Stomach (tissue), 4 donors: Measurements from ENCODE around the gene SCTR.

Experiments
- EP300 ChIP-seq: sonication (generic); formaldehyde crosslinking; IDR thresholded peaks from one replicate; pipeline ENCODE4 v1.6.1; 2017; ENCODE audit warnings: antibody characterized with exemption
- POLR2A ChIP-seq, 4 donors: fragments of 450-650 bp; IDR thresholded peaks; one replicate each; pipeline ENCODE4 v1.6.1; 2016; ENCODE audit warnings: antibody characterized with exemption in 4 of 4, control low read depth in 2 of 4, mild to moderate bottlenecking in 1 of 4, moderate library complexity in 1 of 4
- POLR2AphosphoS5 ChIP-seq, 3 donors: sonication (generic); formaldehyde crosslinking; IDR thresholded peaks; one replicate each; pipeline ENCODE4 v1.6.1; 2016; ENCODE audit warnings: antibody characterized with exemption in 3 of 3
- TF ChIP-seq, protein P1 (sequence below), 7 experiments: fragments of 450-650 bp in 4 of 7; fragments of 200-600 bp in 3 of 7; sonication (generic) in 3 of 7; IDR thresholded peaks; one replicate each; pipeline ENCODE4 v1.5.1; 2016 to 2019; ENCODE audit warnings: antibody characterized with exemption in 7 of 7, control low read depth in 2 of 7, mild to moderate bottlenecking in 1 of 7

DNA sequence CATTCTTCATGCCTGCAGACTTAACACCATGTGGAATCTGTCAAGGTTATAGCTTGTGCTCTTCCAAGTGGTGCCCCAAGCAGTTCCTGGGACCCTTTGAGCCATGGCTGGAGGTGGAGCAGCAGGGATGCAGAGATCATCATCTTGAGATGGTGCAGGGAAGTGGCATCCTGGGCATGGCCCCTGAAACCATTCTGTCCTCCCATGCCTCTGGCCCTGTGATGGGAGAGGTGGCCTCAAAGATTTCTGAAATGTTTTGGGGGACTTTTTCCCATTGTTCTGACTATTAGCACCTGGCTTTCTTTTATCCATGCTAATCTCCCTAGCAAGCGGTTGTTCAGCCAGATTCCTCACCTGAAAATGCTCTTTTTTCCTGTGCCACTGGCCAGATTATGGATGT, 103.0 kb downstream of the SCTR start:
- TF ChIP-seq, protein P1, sequence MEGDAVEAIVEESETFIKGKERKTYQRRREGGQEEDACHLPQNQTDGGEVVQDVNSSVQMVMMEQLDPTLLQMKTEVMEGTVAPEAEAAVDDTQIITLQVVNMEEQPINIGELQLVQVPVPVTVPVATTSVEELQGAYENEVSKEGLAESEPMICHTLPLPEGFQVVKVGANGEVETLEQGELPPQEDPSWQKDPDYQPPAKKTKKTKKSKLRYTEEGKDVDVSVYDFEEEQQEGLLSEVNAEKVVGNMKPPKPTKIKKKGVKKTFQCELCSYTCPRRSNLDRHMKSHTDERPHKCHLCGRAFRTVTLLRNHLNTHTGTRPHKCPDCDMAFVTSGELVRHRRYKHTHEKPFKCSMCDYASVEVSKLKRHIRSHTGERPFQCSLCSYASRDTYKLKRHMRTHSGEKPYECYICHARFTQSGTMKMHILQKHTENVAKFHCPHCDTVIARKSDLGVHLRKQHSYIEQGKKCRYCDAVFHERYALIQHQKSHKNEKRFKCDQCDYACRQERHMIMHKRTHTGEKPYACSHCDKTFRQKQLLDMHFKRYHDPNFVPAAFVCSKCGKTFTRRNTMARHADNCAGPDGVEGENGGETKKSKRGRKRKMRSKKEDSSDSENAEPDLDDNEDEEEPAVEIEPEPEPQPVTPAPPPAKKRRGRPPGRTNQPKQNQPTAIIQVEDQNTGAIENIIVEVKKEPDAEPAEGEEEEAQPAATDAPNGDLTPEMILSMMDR (IDR thresholded peaks at IDR 0.05), result no peak
- TF ChIP-seq POLR2AphosphoS5 (IDR thresholded peaks at IDR 0.05) (no peak), POLR2A (IDR thresholded peaks at IDR 0.05) (no peak), EP300 (no peak)
